B cell (primary cell): ENCODE data around the gene TMEM132A. TPM values are rescaled to one million over a fixed set of nuclear protein-coding genes. Genes with fewer than 3 reads are reported as not detected.

Experiments
- ATAC-seq: fragments of 200-7000 bp; cut with Tn5 transposase; one replicate; pipeline ENCODE4 v1.10.0; 2021; ENCODE audit warnings: low read depth, mild to moderate bottlenecking, moderate number of reproducible peaks, moderate library complexity
- CTCF ChIA-PET: fragments of 350-600 bp; sonication (Branson Sonifier 250); formaldehyde crosslinking; loops from one replicate; lab custom pipeline; 2021; ENCODE audit warnings: antibody characterized with exemption, inconsistent platforms; lab: Charles Lee
- POLR2A ChIA-PET: fragments of 350-600 bp; sonication (Branson Sonifier 250); formaldehyde crosslinking; loops from one replicate; lab custom pipeline; 2021; ENCODE audit warnings: antibody characterized with exemption; lab: Charles Lee
- DNase-seq: peaks from one replicate; pipeline ENCODE4 v3.0.0; 2013
- H2AFZ ChIP-seq: 2 replicates; pipeline ENCODE4 v1.6.1; 2012; ENCODE audit warnings: mild to moderate bottlenecking, low read depth, low read length; ENCODE audit not compliant: insufficient read depth, poor library complexity, severe bottlenecking
- H3K27ac ChIP-seq, 2 donors: 1 replicate in 1 of 2; 2 replicates in 1 of 2; pipeline ENCODE4 v1.5.1; 2012 to 2013; ENCODE audit warnings: low read length in 2 of 2, mild to moderate bottlenecking in 2 of 2, moderate library complexity in 1 of 2
- H3K27me3 ChIP-seq, 4 experiments: fragments of 200-600 bp in 1 of 4; sonication (generic) in 1 of 4; replicated peaks in 1 of 4; 1 replicate in 2 of 4; 2 replicates in 2 of 4; pipeline versions ENCODE4 v1.6.1 to v1.7.0; 2013 to 2016; ENCODE audit warnings: low read length in 3 of 4, mild to moderate bottlenecking in 2 of 4, mixed read lengths in 1 of 4, moderate library complexity in 1 of 4; ENCODE audit not compliant: insufficient read depth in 4 of 4, control insufficient read depth in 3 of 4; ENCODE audit errors: control extremely low read depth in 1 of 4
- H3K36me3 ChIP-seq, 2 experiments: replicated peaks in 1 of 2; 1 replicate in 1 of 2; 2 replicates in 1 of 2; pipeline versions ENCODE4 v1.6.1 to v1.7.1; 2013; ENCODE audit warnings: low read length in 1 of 2; ENCODE audit not compliant: insufficient read depth in 2 of 2, control insufficient read depth in 1 of 2; ENCODE audit errors: control extremely low read depth in 1 of 2, extremely low read depth in 1 of 2
- H3K4me1 ChIP-seq, 2 donors: fragments of 200-600 bp in 1 of 2; sonication (generic) in 1 of 2; 1 replicate in 1 of 2; 2 replicates in 1 of 2; pipeline versions ENCODE4 v1.5.1 to v1.6.1; 2013 to 2017; ENCODE audit warnings: low read length in 2 of 2; ENCODE audit not compliant: control insufficient read depth in 2 of 2, insufficient read depth in 2 of 2
- H3K4me2 ChIP-seq: replicated peaks from 2 replicates; pipeline ENCODE3; 2012; ENCODE audit warnings: mild to moderate bottlenecking, low read depth, low read length; ENCODE audit not compliant: poor library complexity, severe bottlenecking
- H3K4me3 ChIP-seq, 5 experiments: fragments of 200-600 bp in 1 of 5; sonication (generic) in 1 of 5; 1 replicate in 3 of 5; 2 replicates in 2 of 5; pipeline versions ENCODE4 v1.5.1 to v1.7.0; 2011 to 2016; ENCODE audit warnings: low read length in 4 of 5, mild to moderate bottlenecking in 4 of 5, low read depth in 2 of 5, control low read depth in 1 of 5, moderate library complexity in 1 of 5; ENCODE audit not compliant: insufficient read depth in 1 of 5; ENCODE audit errors: control extremely low read depth in 1 of 5, extremely low read depth in 1 of 5
- H3K79me2 ChIP-seq: fragments of 200-600 bp; sonication (generic); one replicate; pipeline ENCODE4 v1.6.0; 2016; ENCODE audit warnings: low read length; ENCODE audit not compliant: control insufficient read depth, insufficient read depth
- H3K9ac ChIP-seq: fragments of 200-600 bp; sonication (generic); 2 replicates; pipeline ENCODE4 v1.6.1; 2017; ENCODE audit warnings: mild to moderate bottlenecking, low read length, moderate library complexity
- H3K9me3 ChIP-seq, 3 donors: one replicate each; pipeline versions ENCODE4 v1.6.1 to v1.7.1; 2013; ENCODE audit warnings: low read length in 2 of 3; ENCODE audit not compliant: control insufficient read depth in 2 of 3, insufficient read depth in 1 of 3; ENCODE audit errors: control extremely low read depth in 1 of 3
- H4K20me1 ChIP-seq: 2 replicates; pipeline ENCODE4 v1.6.0; 2012; ENCODE audit warnings: mild to moderate bottlenecking, low read length; ENCODE audit not compliant: insufficient read depth, control insufficient read depth, poor library complexity, severe bottlenecking
- H3K27ac Mint-ChIP-seq: one replicate; pipeline ENCODE4 v1.8.0; 2021; ENCODE audit warnings: mixed read lengths
- H3K27me3 Mint-ChIP-seq: one replicate; pipeline ENCODE4 v1.8.0; 2021; ENCODE audit warnings: mixed read lengths
- H3K4me1 Mint-ChIP-seq: one replicate; pipeline ENCODE4 v1.8.0; 2021; ENCODE audit warnings: mixed read lengths
- H3K4me3 Mint-ChIP-seq: one replicate; pipeline ENCODE4 v1.8.0; 2021; ENCODE audit warnings: mixed read lengths
- H3K9me3 Mint-ChIP-seq: one replicate; pipeline ENCODE4 v1.8.0; 2022; ENCODE audit warnings: mixed read lengths; ENCODE audit not compliant: insufficient read depth
- CTCF ChIP-seq: fragments of 200-600 bp; IDR thresholded peaks from one replicate; pipeline ENCODE4 v1.8.0; 2022; ENCODE audit warnings: antibody characterized with exemption, mild to moderate bottlenecking
- EZH2 ChIP-seq: IDR thresholded peaks from 2 replicates; pipeline ENCODE4 v1.6.1; 2012; ENCODE audit warnings: borderline replicate concordance, low read depth, mild to moderate bottlenecking, moderate library complexity, low read length; ENCODE audit not compliant: insufficient read depth, poor library complexity, severe bottlenecking
- WGBS: methylation state at CpG from one replicate; pipeline ENCODE4 v1.1.5; 2013; ENCODE audit warnings: missing lambda C conversion rate; ENCODE audit not compliant: insufficient coverage; 5-methylcytosine and 5-hydroxymethylcytosine counted together
- intact Hi-C: fragments of 100-400 bp; cut with micrococcal nuclease; formaldehyde crosslinking; loops from one replicate; pipeline ENCODE4 v1.10.0; 2022
- polyA plus RNA-seq: library from polyadenylated mRNA; depleted of rRNA; stranded (reverse); fragments of >200 nt; gene quantifications from 2 replicates; pipeline ENCODE4 v1.2.3, GENCODE V29; 2012
- total RNA-seq, 2 donors: library from RNA; stranded (reverse); fragments of 120-200 nt in 1 of 2; gene quantifications; 1 replicate in 1 of 2; 2 replicates in 1 of 2; pipeline versions ENCODE4 v1.2.3 to v1.2.4, GENCODE V29; 2013 to 2022

Gene TMEM132A
- total and polyA plus RNA-seq, 2 donors (not counting 1 experiment from before 2014, with no cell fraction given) = 1.2 to 11.3 TPM

GRCh38 chr11:60916669-60917206 is 7.5 kb upstream of the TMEM132A start:
- no peak for TF ChIP-seq CTCF
- no peak for TF ChIP-seq EZH2
- Mint-ChIP-seq H3K4me3 (peak overlapping the region; percentile 42), H3K9me3 (no peaks in the 10 kb centered on the region), H3K27me3 (no peaks in the 10 kb centered on the region), H3K4me1 (peaks cover 67% of the 10 kb centered on the region), H3K27ac (peak overlapping the region; percentile 74)
- no peak overlapping the region for H3K4me3 ChIP-seq
- CTCF ChIA-PET = interaction anchor here (0.6 to 11.8 kb wide), 6 partner anchors 11 to 214 kb away, joined by 3 to 129 read pairs (median 12); partner anchors contain the start of gene PRPF19
- POLR2A ChIA-PET = interaction anchor here (1.2 to 8.3 kb wide), 2 partner anchors 15 to 35 kb away, joined by 7 to 96 read pairs; partner anchors contain the start of gene SLC15A3
- no peak for DNase-seq
- no peak for ATAC-seq
- peaks cover 52 to 75% of the 10 kb centered on the region in 2 donors for H3K4me1 ChIP-seq
- no peak overlapping the region for H3K9ac ChIP-seq
- intact Hi-C loops = loop anchor here (5.0 to 10.0 kb wide), 3 partner anchors 438 to 1252 kb away; partner anchors contain the start of genes FTH1 and PATL1
- WGBS = 91% methylated on average over 3 of the region's 3 CpGs
- no peaks in the 10 kb centered on the region for H3K9me3 ChIP-seq
- H3K27ac ChIP-seq = peak overlapping the region in 1 of 2 donors; percentile 53
- peak overlapping the region; percentile 96 for H3K4me2 ChIP-seq
- peaks cover 0 to 30% of the 10 kb centered on the region in 2 experiments for H3K36me3 ChIP-seq
- H3K27me3 ChIP-seq = no peaks in the 10 kb centered on the region
- H3K79me2 ChIP-seq = peaks cover 70% of the 10 kb centered on the region
- no peak overlapping the region for H2AFZ ChIP-seq
- H4K20me1 ChIP-seq = peaks cover 54% of the 10 kb centered on the region

- no peaks in the 10 kb centered on the region for H3K9me3 Mint-ChIP-seq
- Histone ChIP-seq H2AFZ (no peak overlapping the region), H3K79me2 (peaks cover 70% of the 10 kb centered on the region), H4K20me1 (peaks cover 59% of the 10 kb centered on the region), H3K4me3 (no peak overlapping the region), H3K9ac (no peak overlapping the region), H3K27ac (peak overlapping the region in 1 of 2 donors; percentile 53), H3K36me3 (peaks cover 0 to 35% of the 10 kb centered on the region in 2 experiments), H3K9me3 (no peaks in the 10 kb centered on the region), H3K27me3 (peaks cover 0 to 3% (median 0%) of the 10 kb centered on the region in 4 experiments), H3K4me1 (peaks cover 48 to 70% of the 10 kb centered on the region in 2 donors), H3K4me2 (peak overlapping the region; percentile 96)
- no peak for TF ChIP-seq CTCF
- intact Hi-C loops = loop anchor here (5.0 to 10.0 kb wide), 3 partner anchors 438 to 1252 kb away; partner anchors contain the start of genes FTH1 and PATL1
- 100% methylated on average over 1 of the region's 1 CpG for WGBS
- H3K4me3 Mint-ChIP-seq = peak overlapping the region; percentile 42
- no peak for ATAC-seq
- H3K27me3 Mint-ChIP-seq = no peaks in the 10 kb centered on the region
- peak overlapping the region; percentile 74 for H3K27ac Mint-ChIP-seq
- DNase-seq = no peak
- peaks cover 62% of the 10 kb centered on the region for H3K4me1 Mint-ChIP-seq
- ChIA-PET POLR2A (interaction anchor here (1.2 to 8.3 kb wide), 2 partner anchors 15 to 35 kb away, joined by 7 to 96 read pairs; partner anchors contain the start of gene SLC15A3), CTCF (interaction anchor here (0.6 to 11.8 kb wide), 5 partner anchors 14 to 213 kb away, joined by 3 to 129 read pairs (median 12); partner anchors contain the start of gene PRPF19)
Measured at GRCh38 chr11:60917267-60917666, 7.0 kb upstream of the TMEM132A start.
